Left ventricle myocardium inferior (tissue), 1 donor: Measurements from ENCODE around the gene EEF2K. TPM values are rescaled to one million over a fixed set of nuclear protein-coding genes. Genes with fewer than 3 reads are reported as not detected.

Source experiments
- DNase-seq: peaks from one replicate; pipeline ENCODE4 v3.0.0-alpha.2; 2020
- H3K27ac ChIP-seq: fragments of 200-600 bp; replicated peaks from 2 replicates; pipeline ENCODE4 v1.8.0; 2021
- H3K27me3 ChIP-seq: fragments of 200-600 bp; 2 replicates; pipeline ENCODE4 v1.8.0; 2021; ENCODE audit warnings: low read depth
- H3K36me3 ChIP-seq: fragments of 200-600 bp; 2 replicates; pipeline ENCODE4 v1.8.0; 2021
- H3K4me1 ChIP-seq: fragments of 200-600 bp; 2 replicates; pipeline ENCODE4 v1.8.0; 2021
- H3K4me3 ChIP-seq: fragments of 200-600 bp; 2 replicates; pipeline ENCODE4 v1.8.0; 2021; ENCODE audit warnings: mild to moderate bottlenecking, moderate library complexity
- H3K9me3 ChIP-seq: fragments of 200-600 bp; replicated peaks from 2 replicates; pipeline ENCODE4 v1.8.0; 2021
- CTCF ChIP-seq: fragments of 200-600 bp; IDR thresholded peaks from 2 replicates; pipeline ENCODE4 v1.8.0; 2021; ENCODE audit warnings: antibody characterized with exemption, mild to moderate bottlenecking, borderline replicate concordance
- intact Hi-C: fragments of 100-400 bp; cut with micrococcal nuclease; formaldehyde crosslinking; loops from one replicate; pipeline ENCODE4 v1.11.0; 2022
- total RNA-seq: library from RNA; stranded (reverse); fragmentation: NEBNext Ultra II Directional; extraction: Animal tissue kit (Norgen Biotek cat#: 25700); gene quantifications from one replicate; pipeline ENCODE4 v1.2.1, GENCODE V29; 2021
- donor health status: DM: no; HTN: yes; CAD: no; lungs with severe emphysema.

Gene EEF2K
- total RNA-seq, 1 donor from 2014 or later, result 22.1 TPM

- Histone ChIP-seq H3K4me1 (peaks cover 33% of the 10 kb centered on the region), H3K27me3 (no peaks in the 10 kb centered on the region), H3K9me3 (no peaks in the 10 kb centered on the region), H3K4me3 (no peak overlapping the region), H3K27ac (peak overlapping the region; percentile 77), H3K36me3 (peaks cover 10% of the 10 kb centered on the region)
- DNase-seq, result no peak
- intact Hi-C loops, result no loop called here
- no peak for TF ChIP-seq CTCF
Measured at GRCh38 chr16:22239131-22239805, 33.2 kb downstream of the EEF2K start.

- DNase-seq, result no peak
- Histone ChIP-seq H3K27ac (peak overlapping the region; percentile 77), H3K36me3 (peaks cover 19% of the 10 kb centered on the region), H3K27me3 (no peaks in the 10 kb centered on the region), H3K4me3 (no peak overlapping the region), H3K4me1 (peaks cover 33% of the 10 kb centered on the region), H3K9me3 (no peaks in the 10 kb centered on the region)
- TF ChIP-seq CTCF, result no peak
- intact Hi-C loops, result no loop called here
Measured at GRCh38 chr16:22240023-22240710, 34.1 kb downstream of the EEF2K start.

- no peak for DNase-seq
- TF ChIP-seq CTCF, result no peak
- Histone ChIP-seq H3K9me3 (peaks cover 6% of the 10 kb centered on the region), H3K4me3 (no peak overlapping the region), H3K4me1 (no peaks in the 10 kb centered on the region), H3K27me3 (no peaks in the 10 kb centered on the region), H3K36me3 (peaks cover 88% of the 10 kb centered on the region), H3K27ac (no peak overlapping the region)
- intact Hi-C loops, result no loop called here
Measured at GRCh38 chr16:22250522-22250921, 44.4 kb downstream of the EEF2K start.

GRCh38 chr16:22252317-22252716, 46.2 kb downstream of the EEF2K start:
- DNase-seq, result no peak
- intact Hi-C loops, result no loop called here
- no peaks in the 10 kb centered on the region for H3K27me3 ChIP-seq
- H3K9me3 ChIP-seq, result peaks cover 7% of the 10 kb centered on the region
- no peaks in the 10 kb centered on the region for H3K4me1 ChIP-seq
- H3K4me3 ChIP-seq, result no peak overlapping the region
- peaks cover 95% of the 10 kb centered on the region for H3K36me3 ChIP-seq
- H3K27ac ChIP-seq, result no peak overlapping the region
- TF ChIP-seq CTCF, result no peak

- Histone ChIP-seq H3K36me3 (peaks cover 95% of the 10 kb centered on the region), H3K4me3 (no peak overlapping the region), H3K27ac (no peak overlapping the region), H3K9me3 (peaks cover 7% of the 10 kb centered on the region), H3K4me1 (no peaks in the 10 kb centered on the region), H3K27me3 (no peaks in the 10 kb centered on the region)
- intact Hi-C loops, result no loop called here
- no peak for DNase-seq
- TF ChIP-seq CTCF, result no peak
Measured at GRCh38 chr16:22253272-22253671, 47.2 kb downstream of the EEF2K start.
